IMR-90 (cell line): Measurements from ENCODE around the gene TTC3. TPM values are rescaled to one million over a fixed set of nuclear protein-coding genes. Genes with fewer than 3 reads are reported as not detected.

Source experiments
- ATAC-seq: fragments of 200-7000 bp; cut with Tn5 transposase; 2 replicates; pipeline ENCODE4 v1.9.1; 2020; ENCODE audit warnings: low read depth, mild to moderate bottlenecking, moderate library complexity
- BruUV-seq: library from RNA; stranded (reverse); fragments of 400-500 nt; replicated peaks from 2 replicates; lab custom pipeline; 2021; lab: Mats Ljungman, UMichigan
- CTCF ChIA-PET: fragments of 300-600 bp; formaldehyde crosslinking; extraction: SDS; loops from one replicate; lab custom pipeline; 2021; ENCODE audit warnings: antibody characterized with exemption; lab: Yijun Ruan, JAX
- POLR2A ChIA-PET: fragments of 300-600 bp; sonication (Branson Sonifier 250); formaldehyde crosslinking; loops from one replicate; lab custom pipeline; 2022; ENCODE audit warnings: antibody characterized with exemption; ENCODE audit not compliant: unreplicated experiment; lab: Charles Lee
- DNase-seq: peaks from one replicate; pipeline ENCODE4 v3.0.0; 2013
- H2AFZ ChIP-seq: replicated peaks from 2 replicates; pipeline ENCODE3; 2013; ENCODE audit warnings: low read length, mild to moderate bottlenecking; ENCODE audit not compliant: poor library complexity
- H2AK5ac ChIP-seq: 2 replicates; pipeline ENCODE4 v1.6.1; 2013; ENCODE audit warnings: low read depth, low read length, inconsistent platforms
- H2AK9ac ChIP-seq: replicated peaks from 2 replicates; pipeline ENCODE3; 2013; ENCODE audit warnings: mild to moderate bottlenecking, low read depth, low read length, moderate library complexity; ENCODE audit not compliant: poor library complexity
- H2BK120ac ChIP-seq: 2 replicates; pipeline ENCODE4 v1.6.1; 2013; ENCODE audit warnings: low read depth, low read length, inconsistent platforms
- H2BK15ac ChIP-seq: 3 replicates; pipeline ENCODE4 v1.6.1; 2013; ENCODE audit warnings: low read depth, low read length, inconsistent platforms
- H2BK20ac ChIP-seq: 2 replicates; pipeline ENCODE4 v1.6.1; 2013; ENCODE audit warnings: low read depth, mild to moderate bottlenecking, inconsistent platforms, low read length, moderate library complexity
- H2BK5ac ChIP-seq: 2 replicates; pipeline ENCODE4 v1.6.1; 2013; ENCODE audit warnings: mild to moderate bottlenecking, low read depth, low read length, inconsistent platforms; ENCODE audit not compliant: poor library complexity, severe bottlenecking
- H3K14ac ChIP-seq: replicated peaks from 2 replicates; pipeline ENCODE4 v1.6.1; 2013; ENCODE audit warnings: low read depth, low read length, inconsistent platforms
- H3K18ac ChIP-seq: 2 replicates; pipeline ENCODE4 v1.6.1; 2013; ENCODE audit warnings: low read depth, low read length, control low read depth
- H3K23ac ChIP-seq: 2 replicates; pipeline ENCODE4 v1.6.1; 2013; ENCODE audit warnings: low read depth, low read length, inconsistent platforms
- H3K27ac ChIP-seq: 2 replicates; pipeline ENCODE4 v1.5.1; 2013; ENCODE audit warnings: mild to moderate bottlenecking, control low read depth, low read length; ENCODE audit not compliant: insufficient read depth
- H3K27me3 ChIP-seq: 2 replicates; pipeline ENCODE4 v1.6.1; 2013; ENCODE audit warnings: low read length; ENCODE audit not compliant: control insufficient read depth, insufficient read depth
- H3K36me3 ChIP-seq: 2 replicates; pipeline ENCODE4 v1.6.1; 2013; ENCODE audit warnings: low read length, mixed read lengths; ENCODE audit not compliant: control insufficient read depth, insufficient read depth
- H3K4ac ChIP-seq: 2 replicates; pipeline ENCODE4 v1.6.1; 2013; ENCODE audit warnings: low read depth, low read length, inconsistent platforms
- H3K4me1 ChIP-seq: 2 replicates; pipeline ENCODE4 v1.6.1; 2013; ENCODE audit warnings: low read length, mixed read lengths; ENCODE audit not compliant: control insufficient read depth, insufficient read depth
- H3K4me2 ChIP-seq: 2 replicates; pipeline ENCODE4 v1.6.1; 2013; ENCODE audit warnings: low read depth, mild to moderate bottlenecking, control low read depth, low read length, moderate library complexity
- H3K4me3 ChIP-seq: 2 replicates; pipeline ENCODE4 v1.5.1; 2013; ENCODE audit warnings: low read depth, mild to moderate bottlenecking, control low read depth, low read length, moderate library complexity; ENCODE audit not compliant: insufficient read depth
- H3K56ac ChIP-seq: 2 replicates; pipeline ENCODE4 v1.6.1; 2013; ENCODE audit warnings: low read length, inconsistent platforms; ENCODE audit not compliant: insufficient read depth; ENCODE audit errors: extremely low read depth
- H3K79me1 ChIP-seq, 2 experiments: 2 replicates each; pipeline ENCODE4 v1.6.1; 2013; ENCODE audit warnings: low read length in 2 of 2, inconsistent platforms in 1 of 2, low read depth in 1 of 2
- H3K9ac ChIP-seq: 2 replicates; pipeline ENCODE4 v1.6.1; 2013; ENCODE audit warnings: low read depth, low read length, control low read depth
- H3K9me1 ChIP-seq: 2 replicates; pipeline ENCODE4 v1.6.1; 2013; ENCODE audit warnings: low read length, inconsistent platforms; ENCODE audit not compliant: insufficient read depth
- H3K9me3 ChIP-seq: 2 replicates; pipeline ENCODE4 v1.6.1; 2013; ENCODE audit warnings: low read length; ENCODE audit not compliant: control insufficient read depth, insufficient read depth
- H4K20me1 ChIP-seq: 2 replicates; pipeline ENCODE4 v1.6.1; 2013; ENCODE audit warnings: low read length, inconsistent platforms; ENCODE audit not compliant: insufficient read depth
- H4K5ac ChIP-seq: 2 replicates; pipeline ENCODE4 v1.6.1; 2013; ENCODE audit warnings: mild to moderate bottlenecking, low read depth, low read length, control low read depth
- H4K8ac ChIP-seq, 2 experiments: 2 replicates each; pipeline ENCODE4 v1.6.1; 2013; ENCODE audit warnings: low read depth in 2 of 2, low read length in 2 of 2, control low read depth in 1 of 2, inconsistent platforms in 1 of 2
- H4K91ac ChIP-seq: 2 replicates; pipeline ENCODE4 v1.6.1; 2013; ENCODE audit warnings: low read depth, low read length, inconsistent platforms; ENCODE audit not compliant: insufficient read depth
- CEBPB ChIP-seq: IDR thresholded peaks from 2 replicates; pipeline ENCODE4 v1.6.1; 2012; ENCODE audit warnings: low read depth, low read length, improper control_type of control experiment
- CHD1 ChIP-seq: IDR thresholded peaks from 2 replicates; pipeline ENCODE4 v1.6.1; 2012; ENCODE audit warnings: low read depth, low read length, improper control_type of control experiment
- CTCF ChIP-seq: conservative IDR thresholded peaks from 2 replicates; pipeline ENCODE4 v1.5.1; 2012; ENCODE audit warnings: mild to moderate bottlenecking, low read depth, low read length, improper control_type of control experiment
- ELK1 ChIP-seq: fragments of 150-350 bp; IDR thresholded peaks from 2 replicates; pipeline ENCODE4 v1.6.1; 2016; ENCODE audit warnings: low read depth, mild to moderate bottlenecking, low read length, moderate library complexity, borderline replicate concordance
- MAFK ChIP-seq: IDR thresholded peaks from 2 replicates; pipeline ENCODE4 v1.6.1; 2012; ENCODE audit warnings: low read depth, low read length, improper control_type of control experiment
- NFE2L2 ChIP-seq: fragments of 150-350 bp; IDR thresholded peaks from 2 replicates; pipeline ENCODE4 v1.6.1; 2016; ENCODE audit warnings: low read depth, mild to moderate bottlenecking, low read length
- POLR2A ChIP-seq: IDR thresholded peaks from 2 replicates; pipeline ENCODE4 v1.6.1; 2012; ENCODE audit warnings: mild to moderate bottlenecking, low read depth, low read length
- RAD21 ChIP-seq: IDR thresholded peaks from 2 replicates; pipeline ENCODE4 v1.6.1; 2012; ENCODE audit warnings: low read length, improper control_type of control experiment
- WGBS, 2 experiments: methylation state at CpG; one replicate each; pipeline versions ENCODE4 v1.1.5 to v1.1.7; 2013; ENCODE audit warnings: missing lambda C conversion rate in 2 of 2; ENCODE audit not compliant: insufficient read length in 1 of 2; ENCODE audit errors: extremely low coverage in 2 of 2; 5-methylcytosine and 5-hydroxymethylcytosine counted together
- dilution Hi-C: fragments of 300-500 bp; cut with HindIII; formaldehyde crosslinking; loops from one replicate; pipeline ENCODE4 v1.14.3; 2018; ENCODE audit warnings: low sequenced_read_pairs; ENCODE audit not compliant: unreplicated experiment
- in situ Hi-C: fragments of 300-500 bp; cut with MboI; formaldehyde crosslinking; loops from 3 replicates; pipeline ENCODE4 v1.14.3; 2019; ENCODE audit warnings: low sequenced_read_pairs, inconsistent platforms, mixed read lengths
- intact Hi-C: fragments of 100-400 bp; cut with micrococcal nuclease; formaldehyde crosslinking; loops from 2 replicates; pipeline ENCODE4 v1.10.0; 2022
- polyA plus RNA-seq, 3 experiments: library from polyadenylated mRNA; depleted of rRNA; stranded (reverse); fragments of >200 nt; gene quantifications; 2 replicates each; pipeline ENCODE4 v1.2.3, GENCODE V29; 2012; ENCODE audit warnings: low replicate concordance in 1 of 3
- total RNA-seq: library from RNA; depleted of rRNA; stranded (reverse); fragments of >200 nt; gene quantifications from 2 replicates; pipeline ENCODE4 v1.2.3, GENCODE V29; 2012

TTC3 gene
- total and polyA plus RNA-seq, 2 of the 4 experiments (the other 2 are of a cell fraction) = 96.7 to 293 TPM

- Histone ChIP-seq H2BK20ac (no peak overlapping the region), H4K91ac (no peak overlapping the region), H3K4me1 (peaks cover 5% of the 10 kb centered on the region), H3K9me3 (no peaks in the 10 kb centered on the region), H4K5ac (no peak overlapping the region), H2AK9ac (no peak overlapping the region), H3K27ac (no peak overlapping the region), H2AK5ac (no peak overlapping the region), H4K8ac (no peak overlapping the region), H3K79me1 (no peaks in the 10 kb centered on the region), H2AFZ (no peak overlapping the region), H2BK5ac (no peak overlapping the region), H3K9ac (no peak overlapping the region), H2BK15ac (no peak overlapping the region), H3K18ac (no peak overlapping the region), H3K9me1 (no peaks in the 10 kb centered on the region; the same call in 1 of the 2 replicates), H2BK120ac (no peak overlapping the region), H3K4ac (no peak overlapping the region), H3K14ac (no peak overlapping the region; the same call in 1 of the 2 replicates), H3K36me3 (peaks cover 4% of the 10 kb centered on the region; the same call in 1 of the 2 replicates), H3K56ac (no peak overlapping the region), H3K23ac (no peak overlapping the region), H3K4me3 (no peak overlapping the region), H3K4me2 (no peak overlapping the region), H3K27me3 (no peaks in the 10 kb centered on the region), H4K20me1 (no peaks in the 10 kb centered on the region; the same call in none of the 2 replicates)
- TF ChIP-seq RAD21 (no peak), ELK1 (no peak), POLR2A (no peak), CTCF (no peak), CHD1 (no peak), CEBPB (no peak), NFE2L2 (no peak), MAFK (no peak)
- no TSS peak for BruUV-seq
- ATAC-seq (peak; percentile 43), DNase-seq (no peak)
- intact Hi-C loops (no loop called here), in situ Hi-C loops (no loop called here), dilution Hi-C loops (no loop called here)
- WGBS, 2 experiments = 80% methylated on average over 2 of the region's 6 CpGs; no CpG with 5 or more reads in 1 of the 2 experiments
- ChIA-PET POLR2A (no interaction called here), CTCF (no interaction called here)
Measured at GRCh38 chr21:37207441-37208009, 134.5 kb downstream of the TTC3 start.
